HEK293T (cell line): ENCODE results near the gene CD74.

Experiments used
- ARNT ChIP-seq: fragments of 450-650 bp; IDR thresholded peaks from 2 replicates; pipeline ENCODE4 v1.6.1; 2017; ENCODE audit warnings: mild to moderate bottlenecking
- BHLHE40 ChIP-seq: fragments of 450-650 bp; IDR thresholded peaks from 2 replicates; pipeline ENCODE4 v1.6.1; 2016; ENCODE audit warnings: mild to moderate bottlenecking, moderate library complexity, borderline replicate concordance
- CTBP1 ChIP-seq: fragments of 450-650 bp; IDR thresholded peaks from 2 replicates; pipeline ENCODE4 v1.6.1; 2016; ENCODE audit warnings: borderline replicate concordance
- ELF4 ChIP-seq: fragments of 450-650 bp; IDR thresholded peaks from 2 replicates; pipeline ENCODE4 v1.6.1; 2017; ENCODE audit warnings: antibody characterized with exemption
- FOXK2 ChIP-seq: fragments of 450-650 bp; IDR thresholded peaks from 2 replicates; pipeline ENCODE4 v1.6.1; 2016; ENCODE audit warnings: mild to moderate bottlenecking
- FOXM1 ChIP-seq: fragments of 450-650 bp; IDR thresholded peaks from 2 replicates; pipeline ENCODE4 v1.6.1; 2017; ENCODE audit warnings: mild to moderate bottlenecking, borderline replicate concordance
- HDGF ChIP-seq: fragments of 450-650 bp; IDR thresholded peaks from 2 replicates; pipeline ENCODE4 v1.6.1; 2017; ENCODE audit warnings: antibody characterized with exemption, borderline replicate concordance
- L3MBTL2 ChIP-seq: fragments of 450-650 bp; conservative IDR thresholded peaks from 2 replicates; pipeline ENCODE4 v1.6.1; 2016; ENCODE audit warnings: mild to moderate bottlenecking
- LEF1 ChIP-seq: fragments of 450-650 bp; IDR thresholded peaks from 2 replicates; pipeline ENCODE4 v1.6.1; 2017; ENCODE audit warnings: mild to moderate bottlenecking, borderline replicate concordance
- SUZ12 ChIP-seq: fragments of 450-650 bp; IDR thresholded peaks from 2 replicates; pipeline ENCODE4 v1.6.1; 2016; ENCODE audit warnings: mild to moderate bottlenecking
- ZNF384 ChIP-seq: fragments of 450-650 bp; IDR thresholded peaks from 2 replicates; pipeline ENCODE4 v1.6.1; 2016
- TF ChIP-seq, protein P1 (sequence below): fragments of 450-650 bp; IDR thresholded peaks from 2 replicates; pipeline ENCODE4 v1.6.1; 2016

DNA sequence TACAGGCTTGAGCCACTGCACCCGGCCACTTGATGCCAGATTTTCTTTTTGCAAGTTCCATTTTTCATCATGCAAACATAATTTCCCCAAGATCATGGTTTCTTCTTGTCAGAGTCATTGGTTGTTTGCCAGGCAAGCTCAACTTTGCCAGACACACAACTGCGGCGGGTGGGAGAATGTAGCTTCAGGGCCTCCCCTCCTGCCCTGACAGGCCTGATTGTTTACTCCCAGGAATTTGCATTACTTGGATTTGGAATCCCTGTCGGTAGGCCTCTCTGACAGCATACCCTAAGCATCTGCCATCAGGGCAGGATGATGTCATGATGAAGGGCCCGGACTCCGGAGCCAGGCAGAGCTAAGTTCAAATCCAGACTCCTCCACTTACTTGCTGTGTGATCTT is 21.8 kb upstream of the CD74 start:
- TF ChIP-seq HDGF (no peak), ARNT (no peak), FOXM1 (no peak), CTBP1 (no peak), L3MBTL2 (no peak), SUZ12 (no peak), BHLHE40 (no peak), FOXK2 (no peak), ZNF384 (no peak), LEF1 (no peak), ELF4 (no peak)
- TF ChIP-seq, protein P1, sequence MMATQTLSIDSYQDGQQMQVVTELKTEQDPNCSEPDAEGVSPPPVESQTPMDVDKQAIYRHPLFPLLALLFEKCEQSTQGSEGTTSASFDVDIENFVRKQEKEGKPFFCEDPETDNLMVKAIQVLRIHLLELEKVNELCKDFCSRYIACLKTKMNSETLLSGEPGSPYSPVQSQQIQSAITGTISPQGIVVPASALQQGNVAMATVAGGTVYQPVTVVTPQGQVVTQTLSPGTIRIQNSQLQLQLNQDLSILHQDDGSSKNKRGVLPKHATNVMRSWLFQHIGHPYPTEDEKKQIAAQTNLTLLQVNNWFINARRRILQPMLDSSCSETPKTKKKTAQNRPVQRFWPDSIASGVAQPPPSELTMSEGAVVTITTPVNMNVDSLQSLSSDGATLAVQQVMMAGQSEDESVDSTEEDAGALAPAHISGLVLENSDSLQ, result no peak
